ENCODE data around the gene CLEC12A.

The CLEC12A gene

DNA sequence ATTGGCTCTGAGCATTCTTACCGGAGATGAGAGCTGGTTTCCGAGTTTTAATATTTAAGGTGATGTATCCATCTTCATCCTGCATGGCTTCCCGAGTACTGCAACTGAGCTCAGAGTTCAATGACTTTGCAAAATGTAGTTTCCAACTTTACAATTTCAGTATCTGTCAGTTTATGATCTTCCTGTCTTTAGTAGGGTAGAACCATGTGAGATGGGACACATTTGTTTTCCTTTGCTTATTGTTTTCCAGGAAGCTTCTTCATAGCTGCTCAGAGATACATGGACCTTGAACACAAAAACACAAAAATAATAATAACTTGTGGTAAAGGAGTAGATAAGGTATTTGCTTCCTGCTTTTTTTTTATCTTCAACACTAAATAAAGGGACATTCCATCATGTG is 27.8 kb downstream of the CLEC12A start, which contains the start of gene CLEC1B:
Gene CLEC1B, minus strand, starts transcription at position 106 of the 400 bp plus-strand sequence. Its CDS starts 21 bp downstream, at position 85.
- Histone ChIP-seq H3K36me3 (no peaks in the 10 kb centered on the region), H3K4me3 (ENCODE audit: low read depth, low read length) (no peak within 1 kb of the TSS), H3K9me3 (ENCODE audit: severe bottlenecking) (no peaks in the 10 kb centered on the region), H3K27ac (no peak within 1 kb of the TSS), H3K27me3 (ENCODE audit: insufficient read depth, low read depth, severe bottlenecking) (no peaks in the 10 kb centered on the region)
- TF ChIP-seq, protein P1, sequence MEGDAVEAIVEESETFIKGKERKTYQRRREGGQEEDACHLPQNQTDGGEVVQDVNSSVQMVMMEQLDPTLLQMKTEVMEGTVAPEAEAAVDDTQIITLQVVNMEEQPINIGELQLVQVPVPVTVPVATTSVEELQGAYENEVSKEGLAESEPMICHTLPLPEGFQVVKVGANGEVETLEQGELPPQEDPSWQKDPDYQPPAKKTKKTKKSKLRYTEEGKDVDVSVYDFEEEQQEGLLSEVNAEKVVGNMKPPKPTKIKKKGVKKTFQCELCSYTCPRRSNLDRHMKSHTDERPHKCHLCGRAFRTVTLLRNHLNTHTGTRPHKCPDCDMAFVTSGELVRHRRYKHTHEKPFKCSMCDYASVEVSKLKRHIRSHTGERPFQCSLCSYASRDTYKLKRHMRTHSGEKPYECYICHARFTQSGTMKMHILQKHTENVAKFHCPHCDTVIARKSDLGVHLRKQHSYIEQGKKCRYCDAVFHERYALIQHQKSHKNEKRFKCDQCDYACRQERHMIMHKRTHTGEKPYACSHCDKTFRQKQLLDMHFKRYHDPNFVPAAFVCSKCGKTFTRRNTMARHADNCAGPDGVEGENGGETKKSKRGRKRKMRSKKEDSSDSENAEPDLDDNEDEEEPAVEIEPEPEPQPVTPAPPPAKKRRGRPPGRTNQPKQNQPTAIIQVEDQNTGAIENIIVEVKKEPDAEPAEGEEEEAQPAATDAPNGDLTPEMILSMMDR (IDR thresholded peaks at IDR 0.05; ENCODE audit: low read depth, low read length) = no peak
- DNase-seq = no peak

DNA sequence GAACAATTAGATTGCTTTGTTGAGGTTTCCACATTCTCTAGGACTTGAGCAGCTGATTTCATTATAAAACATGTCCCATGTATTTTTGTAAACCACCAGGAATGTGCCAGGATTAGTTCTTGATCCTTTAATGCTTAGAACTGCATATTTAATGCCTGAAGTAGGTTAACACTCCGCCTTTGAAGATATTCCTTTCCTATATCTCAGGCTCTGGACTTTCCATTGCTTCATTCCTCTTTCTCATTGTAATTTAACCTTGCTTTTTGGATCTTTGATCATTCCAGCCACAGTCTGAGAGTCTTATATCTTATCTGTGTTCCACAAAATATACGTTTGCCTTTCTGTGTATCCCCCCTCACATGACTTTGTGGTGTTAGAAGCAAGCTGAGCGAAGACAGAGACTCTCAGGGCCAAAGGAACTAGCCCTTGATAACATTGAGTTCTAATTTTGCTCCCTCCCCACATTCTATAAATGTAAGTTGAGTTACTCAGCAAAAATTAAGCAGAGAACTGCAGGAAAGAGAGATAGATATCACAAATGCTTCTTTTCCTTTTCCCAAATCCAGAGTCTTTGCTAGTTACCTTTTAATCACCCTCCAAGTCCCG is 30.1 kb downstream of the CLEC12A start:
- Histone ChIP-seq H3K4me3 (ENCODE audit: low read depth, low read length) (no peak overlapping the region), H3K9me3 (ENCODE audit: severe bottlenecking) (no peaks in the 10 kb centered on the region), H3K27me3 (ENCODE audit: insufficient read depth, low read depth, severe bottlenecking) (no peaks in the 10 kb centered on the region), H3K27ac (no peak overlapping the region), H3K36me3 (no peaks in the 10 kb centered on the region)
- TF ChIP-seq, protein P1 (IDR thresholded peaks at IDR 0.05; ENCODE audit: low read depth, low read length) = no peak
- no peak for DNase-seq

DNA sequence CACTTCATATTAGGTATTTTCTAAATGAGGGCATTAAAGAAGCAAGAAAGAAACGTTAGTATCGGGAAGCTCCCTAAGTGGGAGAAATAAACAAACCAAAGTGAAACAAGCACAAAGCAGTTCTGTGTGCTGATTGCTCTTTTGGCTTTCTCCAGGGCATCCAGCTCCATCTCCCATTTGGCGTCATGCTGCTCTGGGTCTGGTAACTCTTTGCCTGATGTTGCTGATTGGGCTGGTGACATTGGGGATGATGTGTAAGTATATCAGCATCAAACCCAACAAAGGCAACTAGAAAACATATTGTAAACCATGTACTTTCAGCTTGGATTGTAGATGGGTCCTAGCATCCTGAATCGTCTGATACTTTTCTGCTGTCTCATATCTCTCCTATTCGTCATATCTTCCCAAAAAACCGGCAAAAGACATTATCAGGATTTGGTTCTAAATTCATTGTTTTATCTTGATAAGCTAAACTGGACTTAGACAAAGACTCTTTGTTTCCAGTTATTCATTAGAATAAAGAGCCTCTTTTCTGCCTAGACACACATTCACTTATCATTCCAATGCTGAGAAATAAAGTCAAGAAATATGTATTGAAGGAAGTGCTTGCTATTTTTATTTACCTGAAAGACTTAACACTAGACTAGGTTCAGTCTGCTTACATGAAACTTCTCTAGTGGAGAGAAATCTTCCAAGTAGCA is 41.6 kb downstream of the CLEC12A start:
- DNase-seq = no peak
- H3K36me3 ChIP-seq = no peaks in the 10 kb centered on the region
- H3K27me3 ChIP-seq (ENCODE audit: insufficient read depth, low read depth, severe bottlenecking) = no peaks in the 10 kb centered on the region
- H3K4me3 ChIP-seq (ENCODE audit: low read depth, low read length) = no peak overlapping the region
- H3K9me3 ChIP-seq (ENCODE audit: severe bottlenecking) = no peaks in the 10 kb centered on the region
- H3K27ac ChIP-seq = no peak overlapping the region
- TF ChIP-seq, protein P1 (IDR thresholded peaks at IDR 0.05; ENCODE audit: low read depth, low read length) = no peak

DNA sequence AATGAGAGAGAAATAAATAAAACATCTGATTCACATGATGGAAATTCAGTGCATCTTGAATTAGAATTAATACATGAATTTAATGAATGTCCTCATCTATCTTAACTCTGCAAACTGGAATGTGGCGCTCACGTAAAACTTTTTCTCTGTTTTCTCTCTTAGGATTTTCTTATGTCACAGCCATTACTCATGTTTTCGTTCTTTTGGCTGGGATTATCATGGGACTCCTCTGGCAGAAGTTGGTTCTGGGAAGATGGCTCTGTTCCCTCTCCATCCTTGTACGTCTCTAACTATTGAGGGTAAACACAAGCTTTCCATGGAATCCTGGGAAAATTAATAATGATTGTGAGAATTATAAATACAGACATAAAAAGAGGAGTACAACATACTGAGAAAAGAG is 44.2 kb downstream of the CLEC12A start:
- TF ChIP-seq, protein P1 (IDR thresholded peaks at IDR 0.05; ENCODE audit: low read depth, low read length) = no peak
- Histone ChIP-seq H3K4me3 (ENCODE audit: low read depth, low read length) (no peak overlapping the region), H3K9me3 (ENCODE audit: severe bottlenecking) (no peaks in the 10 kb centered on the region), H3K36me3 (no peaks in the 10 kb centered on the region), H3K27ac (no peak overlapping the region), H3K27me3 (ENCODE audit: insufficient read depth, low read depth, severe bottlenecking) (no peaks in the 10 kb centered on the region)
- DNase-seq = no peak

DNA sequence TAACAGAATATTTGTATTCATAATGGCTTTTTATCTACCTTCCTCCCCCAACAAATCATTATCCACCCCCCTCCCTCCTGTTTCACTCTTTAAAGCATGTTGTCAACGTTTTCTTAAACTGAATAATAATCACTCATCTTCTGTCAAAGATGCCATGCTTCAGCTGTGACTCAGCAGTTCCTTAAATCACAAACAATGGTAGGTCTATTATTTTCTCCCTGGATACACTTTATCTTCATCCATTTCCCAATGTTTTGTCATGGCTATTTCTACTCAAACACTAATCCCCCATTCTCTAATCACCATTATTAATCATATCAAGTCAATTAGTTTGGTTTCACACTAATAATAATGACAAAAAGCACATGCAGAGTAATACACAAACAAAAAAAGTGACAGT is 45.7 kb downstream of the CLEC12A start:
- no peak overlapping the region for H3K4me3 ChIP-seq (ENCODE audit: low read depth, low read length)
- no peaks in the 10 kb centered on the region for H3K27me3 ChIP-seq (ENCODE audit: insufficient read depth, low read depth, severe bottlenecking)
- TF ChIP-seq, protein P1 (IDR thresholded peaks at IDR 0.05; ENCODE audit: low read depth, low read length) = no peak
- no peaks in the 10 kb centered on the region for H3K36me3 ChIP-seq
- no peak for DNase-seq
- H3K9me3 ChIP-seq (ENCODE audit: severe bottlenecking) = no peaks in the 10 kb centered on the region
- no peak overlapping the region for H3K27ac ChIP-seq
